OCI-LY1 (cell line): ENCODE results near the gene ARL6IP4.

Experiments used
- H2AFZ ChIP-seq: fragments of 200-600 bp; sonication (generic), shearing (Covaris generic); 2 replicates; pipeline ENCODE4 v1.6.0; 2014; ENCODE audit warnings: antibody characterized with exemption, mild to moderate bottlenecking, low read length
- H3F3A ChIP-seq: fragments of 200-600 bp; sonication (generic), shearing (Covaris generic); 2 replicates; pipeline ENCODE4 v1.6.0; 2014; ENCODE audit warnings: mild to moderate bottlenecking, antibody characterized with exemption, low read length, moderate library complexity; ENCODE audit not compliant: insufficient read depth
- H3K27ac ChIP-seq: fragments of 200-600 bp; sonication (generic); 2 replicates; pipeline ENCODE4 v1.5.1; 2014; ENCODE audit warnings: low read length, mixed run types, mild to moderate bottlenecking, low read depth; ENCODE audit not compliant: poor library complexity, severe bottlenecking
- H3K27me3 ChIP-seq: fragments of 200-600 bp; sonication (generic); 2 replicates; pipeline ENCODE4 v1.6.0; 2014; ENCODE audit warnings: antibody characterized with exemption, mild to moderate bottlenecking, low read length, moderate library complexity; ENCODE audit not compliant: insufficient read depth
- H3K36me3 ChIP-seq: fragments of 200-600 bp; sonication (generic); 2 replicates; pipeline ENCODE4 v1.6.1; 2014; ENCODE audit warnings: mild to moderate bottlenecking, antibody characterized with exemption, low read length, moderate library complexity, mixed read lengths; ENCODE audit not compliant: insufficient read depth
- H3K4me1 ChIP-seq: fragments of 200-600 bp; sonication (generic); 2 replicates; pipeline ENCODE4 v1.5.1; 2014; ENCODE audit warnings: mild to moderate bottlenecking, low read length, moderate library complexity; ENCODE audit not compliant: insufficient read depth, severe bottlenecking
- H3K4me2 ChIP-seq: fragments of 200-600 bp; sonication (generic), shearing (Covaris generic); 2 replicates; pipeline ENCODE4 v1.6.1; 2014; ENCODE audit warnings: low read length
- H3K4me3 ChIP-seq: fragments of 200-600 bp; sonication (generic); 2 replicates; pipeline ENCODE4 v1.5.1; 2014; ENCODE audit warnings: low read length, low read depth, mild to moderate bottlenecking, mixed read lengths; ENCODE audit not compliant: poor library complexity, severe bottlenecking
- H3K79me2 ChIP-seq: fragments of 200-600 bp; shearing (Covaris generic); 2 replicates; pipeline ENCODE4 v1.6.1; 2016; ENCODE audit warnings: mixed run types, low read length, mixed read lengths; ENCODE audit not compliant: insufficient read depth
- H3K9ac ChIP-seq: fragments of 200-600 bp; sonication (generic), shearing (Covaris generic); 2 replicates; pipeline ENCODE4 v1.6.1; 2014; ENCODE audit warnings: mild to moderate bottlenecking, low read length, mixed read lengths
- H3K9me2 ChIP-seq: fragments of 200-600 bp; sonication (generic), shearing (Covaris generic); 2 replicates; pipeline ENCODE4 v1.6.1; 2014; ENCODE audit warnings: low read depth, mild to moderate bottlenecking, low read length, mixed read lengths
- H3K9me3 ChIP-seq: fragments of 200-600 bp; shearing (Covaris generic); 2 replicates; pipeline ENCODE4 v1.6.1; 2014; ENCODE audit warnings: low read length, mixed read lengths
- H4K20me1 ChIP-seq: fragments of 200-600 bp; sonication (generic), shearing (Covaris generic); 2 replicates; pipeline ENCODE4 v1.6.0; 2016; ENCODE audit warnings: mild to moderate bottlenecking, low read length; ENCODE audit not compliant: insufficient read depth
- EZH2 ChIP-seq: fragments of 200-600 bp; sonication (generic), shearing (Covaris generic); IDR thresholded peaks from 2 replicates; pipeline ENCODE4 v1.8.0; 2017; ENCODE audit warnings: borderline replicate concordance, mixed run types, mild to moderate bottlenecking, antibody characterized with exemption, low read length, moderate library complexity, mixed read lengths
- TF ChIP-seq, protein P1 (sequence below): fragments of 200-600 bp; sonication (generic), shearing (Covaris generic); IDR thresholded peaks from 2 replicates; pipeline ENCODE4 v1.5.1; 2017; ENCODE audit warnings: mild to moderate bottlenecking, antibody characterized with exemption, low read length, moderate library complexity, mixed read lengths

The ARL6IP4 gene

DNA sequence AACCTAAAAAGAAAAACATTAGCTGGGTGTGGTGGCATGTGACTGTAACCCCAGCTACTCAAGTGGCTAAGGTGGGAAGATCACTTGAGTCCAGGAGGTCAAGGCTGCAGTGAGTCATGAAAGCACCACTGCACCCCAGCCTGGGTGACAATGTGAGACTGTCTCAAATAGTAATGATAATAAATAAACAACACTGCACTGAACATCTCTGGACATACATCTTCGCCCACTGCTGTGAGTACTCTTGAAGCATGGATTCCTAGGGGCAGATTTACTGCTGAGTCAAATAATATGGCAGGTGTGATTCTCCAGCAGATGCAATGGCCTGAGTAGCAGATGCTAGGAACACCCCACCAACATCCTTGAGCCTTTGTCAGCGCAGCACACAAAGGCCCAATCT, 37.8 kb upstream of the ARL6IP4 start:
- no peaks in the 10 kb centered on the region for H3F3A ChIP-seq
- H3K4me3 ChIP-seq: no peak overlapping the region
- H3K9me2 ChIP-seq: no peaks in the 10 kb centered on the region
- H3K27me3 ChIP-seq: no peaks in the 10 kb centered on the region; the same call in 1 of the 2 replicates
- no peaks in the 10 kb centered on the region for H3K79me2 ChIP-seq
- H4K20me1 ChIP-seq: no peaks in the 10 kb centered on the region
- no peaks in the 10 kb centered on the region for H3K9me3 ChIP-seq
- H3K4me1 ChIP-seq: no peaks in the 10 kb centered on the region
- no peaks in the 10 kb centered on the region for H3K36me3 ChIP-seq
- no peak overlapping the region for H3K9ac ChIP-seq
- no peak overlapping the region for H3K27ac ChIP-seq
- H2AFZ ChIP-seq: no peak overlapping the region
- no peak for TF ChIP-seq EZH2
- TF ChIP-seq, protein P1, sequence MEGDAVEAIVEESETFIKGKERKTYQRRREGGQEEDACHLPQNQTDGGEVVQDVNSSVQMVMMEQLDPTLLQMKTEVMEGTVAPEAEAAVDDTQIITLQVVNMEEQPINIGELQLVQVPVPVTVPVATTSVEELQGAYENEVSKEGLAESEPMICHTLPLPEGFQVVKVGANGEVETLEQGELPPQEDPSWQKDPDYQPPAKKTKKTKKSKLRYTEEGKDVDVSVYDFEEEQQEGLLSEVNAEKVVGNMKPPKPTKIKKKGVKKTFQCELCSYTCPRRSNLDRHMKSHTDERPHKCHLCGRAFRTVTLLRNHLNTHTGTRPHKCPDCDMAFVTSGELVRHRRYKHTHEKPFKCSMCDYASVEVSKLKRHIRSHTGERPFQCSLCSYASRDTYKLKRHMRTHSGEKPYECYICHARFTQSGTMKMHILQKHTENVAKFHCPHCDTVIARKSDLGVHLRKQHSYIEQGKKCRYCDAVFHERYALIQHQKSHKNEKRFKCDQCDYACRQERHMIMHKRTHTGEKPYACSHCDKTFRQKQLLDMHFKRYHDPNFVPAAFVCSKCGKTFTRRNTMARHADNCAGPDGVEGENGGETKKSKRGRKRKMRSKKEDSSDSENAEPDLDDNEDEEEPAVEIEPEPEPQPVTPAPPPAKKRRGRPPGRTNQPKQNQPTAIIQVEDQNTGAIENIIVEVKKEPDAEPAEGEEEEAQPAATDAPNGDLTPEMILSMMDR: no peak
- no peak overlapping the region for H3K4me2 ChIP-seq

DNA sequence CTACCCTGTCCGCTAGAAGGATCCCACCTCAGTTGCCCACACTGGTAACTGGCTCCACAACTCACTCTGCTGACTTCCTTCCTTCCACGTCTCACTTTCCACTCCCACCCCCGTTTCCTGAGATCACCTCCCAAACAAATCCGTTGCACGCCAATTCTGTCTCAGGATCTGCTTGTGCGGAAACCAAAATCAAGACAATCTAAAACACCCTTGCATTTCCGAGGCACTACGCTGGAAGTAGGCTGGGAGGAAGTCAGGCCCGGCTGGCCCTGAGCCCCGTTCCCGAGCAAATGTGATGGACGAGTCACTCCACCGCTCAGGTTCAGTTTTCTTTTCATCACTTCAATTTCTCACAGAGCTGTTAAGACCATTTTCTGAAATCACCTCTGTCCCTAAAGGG, 37.3 kb upstream of the ARL6IP4 start:
- Histone ChIP-seq H3K4me3 (no peak overlapping the region), H3K27ac (no peak overlapping the region), H3K9me2 (no peaks in the 10 kb centered on the region), H4K20me1 (no peaks in the 10 kb centered on the region), H3K4me1 (no peaks in the 10 kb centered on the region), H3F3A (no peaks in the 10 kb centered on the region), H2AFZ (no peak overlapping the region), H3K4me2 (no peak overlapping the region), H3K9ac (no peak overlapping the region), H3K36me3 (no peaks in the 10 kb centered on the region), H3K79me2 (no peaks in the 10 kb centered on the region), H3K27me3 (no peaks in the 10 kb centered on the region; the same call in 1 of the 2 replicates), H3K9me3 (no peaks in the 10 kb centered on the region)
- TF ChIP-seq, protein P1: no peak
- no peak for TF ChIP-seq EZH2

DNA sequence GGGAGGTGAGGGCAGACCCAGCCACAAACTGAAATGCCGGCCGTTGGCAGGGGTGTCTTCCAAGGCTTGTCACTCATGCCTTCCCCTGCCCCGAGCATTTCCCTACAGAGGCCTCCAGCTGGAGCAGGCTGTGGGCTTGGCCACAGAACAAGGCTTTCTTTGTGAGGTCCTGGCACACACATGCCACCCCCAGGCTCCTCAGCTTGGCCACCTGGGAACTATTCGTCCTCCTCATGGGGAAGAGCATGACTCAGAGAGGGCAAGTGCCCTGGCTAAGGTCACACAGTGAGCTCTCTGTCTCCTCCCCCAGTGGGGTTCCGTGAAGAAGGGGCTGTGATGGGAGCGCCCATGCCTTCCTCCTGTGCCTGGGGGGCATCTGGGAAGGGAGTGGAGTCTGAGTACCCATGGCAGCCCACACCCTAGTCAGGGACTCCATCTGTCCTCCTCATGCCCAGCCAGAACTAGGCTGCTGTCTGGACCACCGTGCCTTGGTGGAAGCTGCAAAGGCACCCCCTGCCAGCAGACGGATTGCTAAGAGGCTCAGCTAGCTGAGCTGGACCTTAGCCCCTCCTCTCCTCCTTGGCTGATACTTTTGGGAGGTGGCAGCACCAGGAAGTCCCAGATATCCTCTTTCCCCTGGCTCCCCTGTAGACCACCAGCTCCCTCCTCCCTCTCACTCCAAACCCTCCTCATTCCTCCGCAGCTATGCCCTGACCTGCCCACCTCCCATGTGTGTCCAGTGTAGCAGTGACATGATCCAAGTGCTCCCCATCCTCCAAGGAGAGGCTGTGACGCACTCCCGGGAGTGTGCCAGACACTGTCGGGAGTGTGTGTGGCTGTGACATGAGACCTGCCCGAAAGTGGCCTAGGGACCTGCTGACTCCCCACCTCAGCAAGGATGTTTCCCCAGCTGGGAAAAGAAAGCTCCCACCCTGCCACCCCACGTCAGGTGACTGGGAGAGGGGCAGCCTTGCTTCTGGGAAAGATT, 35.6 kb upstream of the ARL6IP4 start:
- Histone ChIP-seq H3K27ac (no peak overlapping the region), H3K4me2 (no peak overlapping the region), H2AFZ (no peak overlapping the region), H3K36me3 (no peaks in the 10 kb centered on the region), H3K27me3 (no peaks in the 10 kb centered on the region; the same call in 1 of the 2 replicates), H3K4me3 (no peak overlapping the region), H3F3A (no peaks in the 10 kb centered on the region), H3K79me2 (no peaks in the 10 kb centered on the region), H3K4me1 (no peaks in the 10 kb centered on the region), H3K9me3 (no peaks in the 10 kb centered on the region), H3K9me2 (no peaks in the 10 kb centered on the region), H4K20me1 (no peaks in the 10 kb centered on the region), H3K9ac (no peak overlapping the region)
- TF ChIP-seq, protein P1: no peak
- TF ChIP-seq EZH2: no peak
